CD4-positive, CD25-positive, alpha-beta regulatory T cell (primary cell): ENCODE data around the gene TADA3. TPM values are rescaled to one million over a fixed set of nuclear protein-coding genes. Genes with fewer than 3 reads are reported as not detected.

ENCODE experiments used
- ATAC-seq, 2 donors: fragments of 150-1000 bp; cut with Tn5 transposase; one replicate each; pipeline ENCODE4 v1.10.0; 2021; ENCODE audit warnings: low read depth in 2 of 2, moderate number of reproducible peaks in 2 of 2, moderate library complexity in 1 of 2
- DNase-seq, 3 donors: peaks; one replicate each; pipeline versions ENCODE4 v3.0.0 to v3.0.0-alpha.2; 2012 to 2022; ENCODE audit warnings: mixed read lengths in 1 of 3
- H3K27ac ChIP-seq: one replicate; pipeline ENCODE4 v1.7.0; 2013; ENCODE audit warnings: mild to moderate bottlenecking, low read length; ENCODE audit not compliant: insufficient read depth, poor library complexity, severe bottlenecking
- H3K27me3 ChIP-seq: one replicate; pipeline ENCODE4 v1.7.0; 2013; ENCODE audit warnings: low read length; ENCODE audit not compliant: control insufficient read depth, insufficient read depth
- H3K36me3 ChIP-seq: one replicate; pipeline ENCODE4 v1.7.0; 2013; ENCODE audit warnings: mild to moderate bottlenecking, low read length, moderate library complexity; ENCODE audit not compliant: control insufficient read depth, insufficient read depth
- H3K4me1 ChIP-seq: 2 replicates; pipeline ENCODE4 v1.7.0; 2013; ENCODE audit warnings: mild to moderate bottlenecking, low read length; ENCODE audit not compliant: insufficient read depth, control insufficient read depth, poor library complexity, severe bottlenecking
- H3K4me3 ChIP-seq: one replicate; pipeline ENCODE4 v1.7.0; 2013; ENCODE audit warnings: low read depth, mild to moderate bottlenecking, low read length, moderate library complexity
- H3K9me3 ChIP-seq, 2 experiments: 1 replicate in 1 of 2; 2 replicates in 1 of 2; pipeline ENCODE4 v1.7.0; 2013; ENCODE audit warnings: low read length in 2 of 2, mild to moderate bottlenecking in 1 of 2, moderate library complexity in 1 of 2; ENCODE audit not compliant: control insufficient read depth in 2 of 2
- H3K27ac Mint-ChIP-seq, 3 donors: one replicate each; pipeline ENCODE4 v1.8.0; 2020 to 2022; ENCODE audit warnings: mild to moderate bottlenecking in 3 of 3, mixed read lengths in 3 of 3, moderate library complexity in 2 of 3
- H3K27me3 Mint-ChIP-seq: one replicate; pipeline ENCODE4 v1.8.0; 2022; ENCODE audit warnings: mild to moderate bottlenecking, mixed read lengths
- H3K36me3 Mint-ChIP-seq: one replicate; pipeline ENCODE4 v1.8.0; 2020; ENCODE audit warnings: mixed read lengths
- H3K4me1 Mint-ChIP-seq, 4 donors: one replicate each; pipeline ENCODE4 v1.8.0; 2020 to 2022; ENCODE audit warnings: mixed read lengths in 4 of 4, mild to moderate bottlenecking in 1 of 4
- H3K4me3 Mint-ChIP-seq, 4 donors: one replicate each; pipeline ENCODE4 v1.8.0; 2020 to 2022; ENCODE audit warnings: mild to moderate bottlenecking in 4 of 4, mixed read lengths in 4 of 4, moderate library complexity in 3 of 4
- H3K9me3 Mint-ChIP-seq, 7 donors: one replicate each; pipeline ENCODE4 v1.8.0; 2020 to 2022; ENCODE audit warnings: mixed read lengths in 7 of 7, mild to moderate bottlenecking in 3 of 7, moderate library complexity in 2 of 7
- polyA plus RNA-seq, 4 donors: library from polyadenylated mRNA; unstranded; fragments of 300-500 nt; fragmentation: Illumina TruSeq; gene quantifications; one replicate each; pipeline ENCODE4 v1.2.3, GENCODE V29; 2021
- total RNA-seq: library from RNA; stranded (reverse); gene quantifications from one replicate; pipeline ENCODE4 v1.2.3, GENCODE V29; 2022

The TADA3 gene
- total and polyA plus RNA-seq, 5 donors from 2014 or later, result 44.7 to 69.0 (median 59.8) TPM

DNA sequence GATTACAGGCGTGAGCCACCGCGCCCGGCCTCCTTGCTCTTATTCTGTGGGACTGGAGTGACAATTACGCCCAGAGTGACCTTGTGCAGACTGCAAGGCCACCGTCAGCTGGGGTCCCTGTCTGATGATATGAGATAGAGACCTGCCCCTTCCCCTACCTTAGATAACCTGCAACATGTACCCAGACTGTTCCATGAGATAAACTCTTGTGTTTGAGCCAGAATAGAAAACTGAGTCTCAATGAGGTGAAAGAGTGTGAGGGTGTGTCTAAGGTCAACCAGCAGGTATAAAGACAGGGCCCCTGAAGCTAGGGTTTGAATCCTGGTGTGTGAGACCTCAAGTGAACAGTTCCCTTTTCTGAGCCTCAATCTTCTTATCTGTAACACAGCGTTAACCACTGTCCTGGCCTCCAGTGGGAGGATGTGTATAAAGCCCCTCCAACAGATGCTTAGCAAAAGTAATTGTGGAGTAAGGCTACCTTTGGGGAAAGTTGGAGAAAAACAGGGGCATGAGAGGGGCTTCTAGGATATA lies 6.0 kb downstream of the TADA3 start:
- H3K4me1 Mint-ChIP-seq, result peaks cover 18 to 46% (median 38%) of the 10 kb centered on the region in 4 donors
- ATAC-seq (no peak), DNase-seq (no peak)
- H3K9me3 Mint-ChIP-seq, result no peaks in the 10 kb centered on the region
- H3K27ac ChIP-seq, result no peak overlapping the region
- peaks cover 64% of the 10 kb centered on the region for H3K36me3 ChIP-seq
- H3K27me3 Mint-ChIP-seq, result no peaks in the 10 kb centered on the region
- peaks cover 40% of the 10 kb centered on the region for H3K36me3 Mint-ChIP-seq
- no peak overlapping the region for H3K4me3 Mint-ChIP-seq
- no peak overlapping the region for H3K4me3 ChIP-seq
- H3K27me3 ChIP-seq, result no peaks in the 10 kb centered on the region
- H3K4me1 ChIP-seq, result peaks cover 22% of the 10 kb centered on the region
- peak overlapping the region in 1 of 3 donors; percentile 26 for H3K27ac Mint-ChIP-seq
- H3K9me3 ChIP-seq, result no peaks in the 10 kb centered on the region

DNA sequence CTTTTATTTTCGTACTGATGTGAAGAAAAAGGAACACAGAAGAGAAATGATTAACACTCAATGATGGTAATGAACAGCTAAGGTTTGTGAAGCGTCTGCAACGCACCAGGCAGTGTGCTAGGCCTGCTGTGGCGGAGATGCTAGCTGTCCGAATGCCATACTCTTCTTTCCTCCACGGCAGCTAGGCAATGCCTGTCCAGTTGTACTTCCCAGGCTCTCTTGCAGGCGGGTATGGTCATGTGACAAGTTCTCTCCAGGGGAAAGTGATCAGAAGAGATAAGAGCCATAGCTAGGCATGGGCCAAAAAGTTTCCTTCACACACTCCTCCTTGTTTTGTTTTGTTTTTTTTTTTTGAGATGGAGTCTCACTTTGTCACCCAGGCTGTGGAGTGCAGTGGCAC lies 6.7 kb downstream of the TADA3 start:
- DNase-seq, result no peak
- H3K4me3 Mint-ChIP-seq, result peak overlapping the region in 1 of 4 donors; percentile 47
- H3K4me1 Mint-ChIP-seq, result peaks cover 18 to 45% (median 37%) of the 10 kb centered on the region in 4 donors
- no peak for ATAC-seq
- no peaks in the 10 kb centered on the region for H3K27me3 Mint-ChIP-seq
- Histone ChIP-seq H3K4me3 (no peak overlapping the region), H3K9me3 (no peaks in the 10 kb centered on the region), H3K4me1 (peaks cover 24% of the 10 kb centered on the region), H3K27me3 (no peaks in the 10 kb centered on the region), H3K36me3 (peaks cover 67% of the 10 kb centered on the region), H3K27ac (no peak overlapping the region)
- H3K36me3 Mint-ChIP-seq, result peaks cover 41% of the 10 kb centered on the region
- H3K27ac Mint-ChIP-seq, result peak overlapping the region in 1 of 3 donors; percentile 79
- no peaks in the 10 kb centered on the region for H3K9me3 Mint-ChIP-seq

DNA sequence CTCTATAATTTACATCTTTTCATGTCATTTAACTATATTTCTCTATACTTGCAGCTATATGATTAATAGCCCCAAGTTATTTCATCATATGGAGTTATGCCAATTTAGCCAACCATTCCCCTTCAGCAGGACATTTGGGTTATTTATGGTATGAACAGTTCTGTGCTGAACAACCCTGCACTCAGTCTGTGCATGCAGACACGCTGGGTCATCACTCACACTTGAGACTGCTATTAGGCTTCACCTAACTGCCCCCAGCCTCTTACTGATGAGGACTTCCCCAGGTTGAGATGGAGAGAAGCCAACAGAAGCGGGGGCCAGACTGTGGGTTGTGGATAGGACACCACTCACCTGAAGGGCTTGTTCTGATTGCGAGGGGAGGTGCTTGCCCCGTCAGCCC lies 7.3 kb downstream of the TADA3 start:
- ATAC-seq, result no peak
- Mint-ChIP-seq H3K4me3 (peak overlapping the region in 1 of 4 donors; percentile 47), H3K27me3 (no peaks in the 10 kb centered on the region), H3K36me3 (peaks cover 41% of the 10 kb centered on the region), H3K4me1 (peaks cover 12 to 43% (median 36%) of the 10 kb centered on the region in 4 donors), H3K9me3 (no peaks in the 10 kb centered on the region), H3K27ac (no peak overlapping the region)
- H3K27ac ChIP-seq, result no peak overlapping the region
- H3K9me3 ChIP-seq, result no peaks in the 10 kb centered on the region
- no peaks in the 10 kb centered on the region for H3K27me3 ChIP-seq
- H3K4me3 ChIP-seq, result no peak overlapping the region
- H3K4me1 ChIP-seq, result peaks cover 25% of the 10 kb centered on the region
- H3K36me3 ChIP-seq, result peaks cover 63% of the 10 kb centered on the region
- no peak for DNase-seq

- peaks cover 13 to 50% (median 40%) of the 10 kb centered on the region in 4 donors for H3K4me1 Mint-ChIP-seq
Measured at GRCh38 chr3:9783954-9784353, 8.3 kb downstream of the TADA3 start.

DNA sequence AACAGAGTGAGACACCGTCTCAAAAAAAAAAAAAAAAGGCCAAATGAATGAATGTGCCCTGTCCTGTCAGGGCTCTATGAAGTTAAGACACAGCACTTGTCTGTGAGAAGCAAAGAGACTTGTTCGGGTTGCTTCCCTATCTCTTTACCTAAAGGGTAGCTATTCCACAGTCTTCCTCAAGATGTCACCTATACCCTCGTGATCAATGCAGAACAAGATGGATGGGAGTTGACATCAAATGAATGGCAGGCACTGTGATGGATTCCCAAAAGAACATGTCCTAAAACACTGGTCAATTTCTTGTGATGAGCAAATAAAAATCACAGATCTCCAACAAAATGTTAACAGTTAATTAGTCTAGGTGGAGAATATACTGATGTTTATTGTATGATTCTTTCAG lies 9.5 kb downstream of the TADA3 start:
- Mint-ChIP-seq H3K4me3 (no peak overlapping the region), H3K4me1 (peaks cover 12 to 59% (median 46%) of the 10 kb centered on the region in 4 donors), H3K36me3 (peaks cover 33% of the 10 kb centered on the region), H3K9me3 (no peaks in the 10 kb centered on the region), H3K27ac (no peak overlapping the region), H3K27me3 (no peaks in the 10 kb centered on the region)
- Histone ChIP-seq H3K4me3 (no peak overlapping the region), H3K4me1 (peaks cover 42% of the 10 kb centered on the region), H3K27me3 (no peaks in the 10 kb centered on the region), H3K27ac (no peak overlapping the region), H3K9me3 (no peaks in the 10 kb centered on the region), H3K36me3 (peaks cover 49% of the 10 kb centered on the region)
- peak in 1 of 3 donors; percentile 14 for DNase-seq
- ATAC-seq, result no peak

More at GRCh38 chr3:9783954-9784353, 8.3 kb downstream of the TADA3 start:
- Mint-ChIP-seq H3K27ac (no peak overlapping the region), H3K4me3 (no peak overlapping the region), H3K36me3 (peaks cover 37% of the 10 kb centered on the region), H3K9me3 (no peaks in the 10 kb centered on the region), H3K27me3 (no peaks in the 10 kb centered on the region)
- Histone ChIP-seq H3K4me1 (peaks cover 35% of the 10 kb centered on the region), H3K4me3 (no peak overlapping the region), H3K9me3 (no peaks in the 10 kb centered on the region), H3K27ac (no peak overlapping the region), H3K27me3 (no peaks in the 10 kb centered on the region), H3K36me3 (peaks cover 54% of the 10 kb centered on the region)
- ATAC-seq (no peak), DNase-seq (no peak)

- H3K27me3 ChIP-seq, result no peaks in the 10 kb centered on the region
- DNase-seq, result no peak
- H3K27me3 Mint-ChIP-seq, result no peaks in the 10 kb centered on the region
- H3K27ac ChIP-seq, result no peak overlapping the region
- H3K4me1 Mint-ChIP-seq, result peaks cover 8 to 58% (median 42%) of the 10 kb centered on the region in 4 donors
- H3K4me3 Mint-ChIP-seq, result peak overlapping the region in 1 of 4 donors; percentile 67
- no peak overlapping the region for H3K4me3 ChIP-seq
- H3K9me3 Mint-ChIP-seq, result no peaks in the 10 kb centered on the region
- H3K36me3 Mint-ChIP-seq, result peaks cover 27% of the 10 kb centered on the region
- H3K27ac Mint-ChIP-seq, result peak overlapping the region in 2 of 3 donors; percentile 73 to 95
- H3K9me3 ChIP-seq, result no peaks in the 10 kb centered on the region
- H3K36me3 ChIP-seq, result peaks cover 43% of the 10 kb centered on the region
- ATAC-seq, result no peak
- peaks cover 42% of the 10 kb centered on the region for H3K4me1 ChIP-seq
Measured at GRCh38 chr3:9781978-9782603, 10.2 kb downstream of the TADA3 start.

DNA sequence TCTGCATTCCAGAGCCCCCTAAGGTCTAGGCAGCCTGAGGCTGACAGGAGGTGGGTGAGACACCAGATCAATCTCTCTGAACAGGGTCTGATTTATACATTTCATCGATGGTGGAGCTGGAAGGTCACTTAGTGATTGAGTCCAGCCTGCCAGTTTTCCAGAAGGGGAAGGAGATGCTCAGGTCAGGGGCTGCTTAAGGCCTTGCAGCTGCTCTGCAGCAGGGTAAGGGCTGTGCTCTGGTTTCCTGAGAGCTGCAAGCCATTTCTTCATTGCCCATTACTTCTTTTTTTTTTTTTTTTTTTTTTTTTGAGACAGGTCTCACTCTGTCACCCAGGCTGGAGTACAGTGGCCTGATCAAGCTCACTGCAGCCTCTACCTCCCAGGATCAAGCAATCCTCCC lies 10.7 kb downstream of the TADA3 start:
- Mint-ChIP-seq H3K4me1 (peaks cover 8 to 58% (median 43%) of the 10 kb centered on the region in 4 donors), H3K27me3 (no peaks in the 10 kb centered on the region), H3K9me3 (no peaks in the 10 kb centered on the region), H3K4me3 (peak overlapping the region in 1 of 4 donors; percentile 27), H3K36me3 (peaks cover 23% of the 10 kb centered on the region), H3K27ac (peak overlapping the region; percentile 56 to 95 (median 79))
- no peak for DNase-seq
- H3K27ac ChIP-seq, result no peak overlapping the region
- peaks cover 38% of the 10 kb centered on the region for H3K36me3 ChIP-seq
- no peaks in the 10 kb centered on the region for H3K27me3 ChIP-seq
- no peak for ATAC-seq
- no peak overlapping the region for H3K4me3 ChIP-seq
- H3K9me3 ChIP-seq, result no peaks in the 10 kb centered on the region
- H3K4me1 ChIP-seq, result peaks cover 42% of the 10 kb centered on the region

DNA sequence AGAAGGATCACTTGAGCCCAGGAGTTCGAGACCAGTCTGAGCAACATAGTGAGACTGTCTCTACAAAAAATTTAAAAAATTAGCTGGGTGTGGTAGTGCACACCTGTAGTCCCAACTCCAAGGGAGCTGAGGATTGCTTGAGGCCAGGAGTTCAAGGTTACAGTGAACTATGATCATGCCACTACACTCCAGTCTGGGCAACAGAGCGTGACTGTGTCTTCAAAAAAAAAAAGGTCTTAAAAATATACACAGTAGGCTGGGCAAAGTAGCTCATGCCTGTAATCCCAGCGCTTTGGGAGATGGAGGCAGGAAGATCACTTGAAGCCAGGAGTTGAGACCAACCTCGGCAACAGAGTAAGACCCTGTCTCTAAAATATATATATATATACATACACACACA lies 11.4 kb downstream of the TADA3 start:
- Histone ChIP-seq H3K27me3 (no peaks in the 10 kb centered on the region), H3K27ac (peak overlapping the region; percentile 70), H3K4me1 (peaks cover 42% of the 10 kb centered on the region), H3K9me3 (no peaks in the 10 kb centered on the region), H3K36me3 (peaks cover 33% of the 10 kb centered on the region), H3K4me3 (no peak overlapping the region)
- Mint-ChIP-seq H3K36me3 (peaks cover 18% of the 10 kb centered on the region), H3K4me3 (peak overlapping the region in 2 of 4 donors; percentile 61 to 64), H3K4me1 (peaks cover 8 to 58% (median 43%) of the 10 kb centered on the region in 4 donors), H3K9me3 (no peaks in the 10 kb centered on the region), H3K27ac (peak overlapping the region; percentile 20 to 95 (median 84)), H3K27me3 (no peaks in the 10 kb centered on the region)
- ATAC-seq (no peak), DNase-seq (no peak)
